DMS79 treated with DMSO at 0.1 percent for 48 hours (cell line): ENCODE measurements around the gene SRRM2.
"Not testable (repeated sequence)": the region's sequence is repeated elsewhere in the genome, so short reads cannot be mapped to it uniquely, and the experiment has no call there.

Experiments
- DNase-seq: peaks from one replicate; lab custom pipeline; 2025; lab: John Stamatoyannopoulos, UW

Gene SRRM2

GRCh38 chr16:2715064-2715463 lies 37.4 kb upstream of the SRRM2 start:
- no peak for DNase-seq

DNA sequence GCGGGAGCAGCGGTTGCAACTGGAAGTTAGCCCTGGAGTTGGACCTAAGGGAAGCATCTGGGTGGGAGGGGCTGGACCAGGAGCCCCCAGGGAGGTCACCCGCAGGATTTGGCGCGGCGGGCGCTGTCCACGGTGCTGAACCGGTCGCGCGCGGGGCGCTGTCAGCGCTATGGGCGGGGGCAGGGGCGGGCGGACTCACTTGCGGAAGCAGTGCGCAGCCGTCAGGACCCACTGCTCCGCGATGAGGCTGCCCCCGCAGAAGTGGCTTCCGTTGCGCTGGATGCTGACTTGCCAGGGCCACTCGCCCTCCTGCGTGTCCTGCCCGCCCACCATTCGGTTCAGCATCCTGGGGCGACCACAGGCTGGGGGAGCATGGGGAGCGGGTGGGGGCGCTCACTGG lies 36.9 kb upstream of the SRRM2 start:
- no peak for DNase-seq

DNA sequence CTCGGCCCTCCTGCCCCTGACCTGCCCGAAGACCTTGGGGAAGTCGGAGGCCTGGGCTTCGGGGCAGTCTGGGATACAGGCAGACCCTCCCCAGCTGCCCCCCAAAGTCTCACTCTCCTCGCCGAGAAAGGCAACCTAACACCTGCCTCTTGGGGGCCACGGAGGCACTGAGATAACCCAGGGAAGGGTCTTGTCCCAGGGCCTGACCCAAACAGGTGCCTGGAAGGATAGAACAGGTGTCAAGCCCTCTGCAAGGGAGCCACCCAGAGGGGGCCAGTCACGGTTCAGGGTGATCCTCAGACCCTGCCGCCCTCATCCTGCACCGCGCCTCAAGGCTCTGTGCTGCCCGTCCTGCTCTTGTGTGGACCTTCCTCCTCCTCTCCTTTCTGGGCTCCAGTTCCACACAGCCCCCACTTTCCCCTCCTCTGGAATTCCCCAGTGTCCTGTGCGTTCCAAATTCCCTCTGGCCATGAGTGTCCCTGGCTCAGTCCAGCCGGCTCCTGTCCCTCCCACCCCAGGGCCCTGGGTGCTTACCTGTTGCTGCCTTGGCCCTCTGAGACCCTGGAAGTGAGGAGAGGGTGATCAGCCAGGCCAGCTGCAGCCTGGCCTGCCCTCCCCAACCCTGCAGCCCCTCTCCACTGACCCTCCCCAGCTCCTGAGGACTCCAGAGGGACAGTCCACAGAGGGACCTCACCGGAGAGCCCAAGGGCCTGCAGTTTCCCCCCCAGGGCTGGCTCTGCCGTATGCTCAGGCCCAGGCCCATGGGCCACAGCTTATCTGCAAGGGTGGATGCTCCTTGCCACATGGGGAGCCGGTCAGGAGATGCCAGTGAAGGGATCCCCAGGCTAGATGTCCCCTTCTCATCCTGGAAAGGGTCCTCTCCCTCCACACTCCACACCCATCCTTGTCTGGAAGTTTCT lies 36.2 kb upstream of the SRRM2 start:
- no peak for DNase-seq

GRCh38 chr16:2716948-2717347 lies 35.5 kb upstream of the SRRM2 start:
- DNase-seq: no peak

DNA sequence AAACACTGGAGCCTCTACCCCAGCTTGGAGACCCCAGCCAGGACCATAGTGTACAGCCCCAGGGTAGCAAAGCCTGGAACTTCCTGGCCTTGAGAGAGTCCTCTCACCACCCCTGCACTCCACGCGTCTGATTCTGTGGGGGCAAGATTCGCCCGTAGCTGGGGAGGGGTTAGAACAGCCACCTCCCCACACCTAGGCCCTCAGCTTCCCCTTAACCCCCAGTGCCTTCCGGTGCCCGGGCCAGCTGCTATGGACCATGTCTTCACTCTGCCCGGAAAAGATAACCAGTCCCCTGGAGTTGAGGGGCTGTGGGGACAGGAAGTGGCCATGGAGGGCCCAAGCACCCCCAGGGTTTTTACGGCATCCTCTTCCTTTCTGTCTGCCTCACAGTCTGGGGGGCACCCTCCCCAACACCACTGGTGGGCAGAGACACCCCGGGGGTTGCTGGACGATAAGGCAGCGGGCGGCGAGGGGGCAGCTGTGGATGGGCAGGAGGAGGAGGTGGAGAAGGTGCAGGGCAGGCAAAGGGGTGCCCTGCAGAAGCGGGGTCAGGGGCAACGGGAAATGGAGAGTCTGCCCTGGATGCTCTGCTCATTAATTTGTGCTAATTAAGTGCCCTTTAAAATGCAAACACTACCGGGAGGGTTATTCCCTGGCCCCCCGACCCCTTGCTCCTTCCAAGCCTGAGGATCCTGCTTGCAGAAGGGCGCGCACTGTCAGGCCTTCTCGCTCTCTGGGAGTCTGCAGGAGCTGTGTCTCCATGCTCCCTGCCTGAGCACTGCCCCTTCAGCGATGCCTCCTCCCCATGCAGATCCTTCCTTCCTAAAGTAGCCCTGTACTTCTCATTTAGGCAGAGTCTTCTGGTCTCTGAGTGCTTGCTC lies 34.8 kb upstream of the SRRM2 start:
- DNase-seq: no peak

GRCh38 chr16:2719328-2720063 lies 32.9 kb upstream of the SRRM2 start:
- no peak for DNase-seq

- DNase-seq: no peak
Measured at GRCh38 chr16:2720064-2720457, 32.4 kb upstream of the SRRM2 start, which contains the start of gene PRSS27. TSS of gene PRSS27 (minus strand) at chr16:2720224. CDS start at chr16:2720160, 64 bp downstream.

DNA sequence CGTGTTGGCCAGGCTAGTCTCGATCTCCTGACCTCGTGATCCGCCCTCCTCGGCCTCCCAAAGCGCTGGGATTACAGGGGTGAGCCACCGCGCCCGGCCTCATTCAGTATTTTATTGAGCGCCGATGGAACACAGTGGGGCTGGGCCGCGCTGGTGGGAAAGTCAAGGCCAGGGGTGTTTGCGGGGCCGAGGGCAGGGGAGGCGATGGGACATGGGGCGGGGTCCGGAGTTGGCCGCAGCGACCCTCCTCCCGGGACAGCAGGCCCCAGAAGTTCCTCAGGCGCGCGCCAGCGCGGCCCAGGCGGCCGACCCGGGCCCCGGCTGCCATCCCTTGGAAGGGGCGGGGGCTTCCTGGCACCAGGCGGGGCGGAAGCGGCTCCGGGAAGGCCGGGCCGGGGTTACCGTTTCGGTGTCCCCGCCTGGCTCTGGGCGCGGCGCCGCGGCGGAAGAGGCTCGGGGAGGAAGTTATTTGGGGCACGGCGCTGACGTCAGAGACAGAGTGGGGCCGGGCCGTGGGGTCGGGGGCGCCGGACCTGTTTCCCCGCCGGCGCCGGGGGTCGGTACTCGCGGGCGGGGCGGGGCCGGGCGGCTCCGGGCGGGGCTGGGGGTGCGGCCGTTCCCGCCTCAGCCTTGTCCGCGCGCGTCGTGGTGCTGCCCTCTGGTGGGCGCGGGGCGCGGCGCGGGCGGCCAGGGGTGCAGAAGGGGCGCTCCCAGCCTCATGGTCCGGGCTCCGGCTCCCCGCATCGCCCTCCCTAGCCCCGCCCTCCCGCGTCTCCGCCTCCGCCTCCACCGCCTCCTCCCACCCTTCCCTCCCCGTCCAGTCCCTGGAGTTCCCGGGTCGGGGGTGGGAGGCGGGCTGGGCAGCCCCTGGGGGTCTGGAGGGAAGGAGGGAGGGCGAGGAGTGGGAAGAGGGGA lies 31.5 kb upstream of the SRRM2 start:
- peak; percentile 78 for DNase-seq

DNA sequence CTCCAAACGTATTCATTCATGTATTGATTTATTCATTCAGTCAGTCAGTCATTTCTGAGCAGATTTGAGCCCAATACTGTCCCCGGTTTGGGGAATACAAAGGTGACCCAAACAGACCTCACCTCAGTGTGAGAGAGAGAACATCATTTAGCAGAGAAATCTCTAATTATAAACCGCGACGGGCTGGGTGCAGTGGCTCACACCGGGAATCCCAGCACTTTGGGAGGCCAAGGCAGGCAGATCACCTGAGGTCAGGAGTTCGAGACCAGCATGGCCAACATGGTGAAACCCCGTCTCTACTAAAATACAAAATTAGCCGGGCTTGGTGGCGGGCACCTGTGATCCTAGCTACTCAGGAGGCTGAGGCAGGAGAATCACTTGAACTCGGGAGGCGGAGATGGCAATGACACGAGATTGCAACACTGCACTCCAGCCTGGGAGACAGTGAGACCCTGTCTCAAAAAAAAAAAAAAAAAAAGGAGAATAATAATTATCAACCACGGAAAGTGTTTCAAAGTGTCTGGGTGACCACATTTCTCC lies 30.7 kb upstream of the SRRM2 start:
- not testable (repeated sequence) for DNase-seq

DNA sequence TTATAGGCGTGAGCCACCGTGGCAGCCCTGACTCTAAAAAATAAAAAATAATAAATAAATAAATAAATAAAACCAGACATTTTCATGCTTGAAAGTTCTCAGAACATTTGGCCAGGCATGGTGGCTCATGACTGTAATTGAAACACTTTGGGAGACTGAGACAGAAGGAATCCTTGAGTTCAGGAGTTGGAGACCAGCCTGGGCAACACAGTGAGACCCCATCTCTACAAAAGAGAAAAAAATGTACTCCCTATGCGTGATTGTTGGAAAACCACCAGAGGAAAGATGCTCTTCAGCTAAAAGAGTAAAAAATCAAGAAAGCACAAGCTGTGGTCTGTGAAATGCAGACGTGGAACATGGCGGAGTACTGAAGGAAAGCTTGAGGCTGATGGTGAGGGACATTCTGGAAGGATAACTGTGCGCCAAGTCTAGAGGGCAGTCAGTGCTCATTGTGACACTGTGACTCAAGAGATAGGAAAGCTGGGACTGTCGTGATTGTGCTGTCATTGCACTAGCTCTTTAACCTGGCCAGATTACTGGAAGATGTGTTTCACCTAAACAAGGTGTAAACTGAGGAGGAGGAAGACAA lies 28.3 kb upstream of the SRRM2 start:
- DNase-seq: no peak

DNA sequence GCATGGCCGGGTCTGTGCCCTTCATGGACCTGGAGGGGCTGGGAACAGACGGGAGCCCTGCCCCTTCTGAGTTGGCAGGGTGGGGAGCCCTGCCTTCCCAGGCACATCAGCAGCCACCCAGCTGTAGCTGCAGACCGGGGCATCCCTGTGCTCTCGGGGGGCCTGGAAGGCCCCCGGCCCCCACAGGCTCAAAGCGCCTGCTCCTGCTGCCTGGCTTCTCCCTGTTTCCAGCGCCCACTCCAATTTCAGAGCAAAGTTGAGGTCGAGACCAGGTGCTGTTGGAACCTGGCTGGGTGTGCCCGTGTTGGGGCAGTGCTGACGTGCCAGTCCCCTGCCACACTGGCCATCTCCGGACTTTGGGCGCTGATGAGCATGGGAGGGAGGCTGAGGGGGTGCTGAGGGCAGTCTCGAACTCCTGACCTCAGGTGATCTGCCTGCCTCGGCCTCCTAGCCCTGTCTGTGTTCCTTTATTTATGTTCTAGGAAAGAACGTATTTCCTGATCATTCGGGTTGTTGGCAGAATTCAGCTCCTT lies 27.6 kb upstream of the SRRM2 start:
- DNase-seq: no peak

DNA sequence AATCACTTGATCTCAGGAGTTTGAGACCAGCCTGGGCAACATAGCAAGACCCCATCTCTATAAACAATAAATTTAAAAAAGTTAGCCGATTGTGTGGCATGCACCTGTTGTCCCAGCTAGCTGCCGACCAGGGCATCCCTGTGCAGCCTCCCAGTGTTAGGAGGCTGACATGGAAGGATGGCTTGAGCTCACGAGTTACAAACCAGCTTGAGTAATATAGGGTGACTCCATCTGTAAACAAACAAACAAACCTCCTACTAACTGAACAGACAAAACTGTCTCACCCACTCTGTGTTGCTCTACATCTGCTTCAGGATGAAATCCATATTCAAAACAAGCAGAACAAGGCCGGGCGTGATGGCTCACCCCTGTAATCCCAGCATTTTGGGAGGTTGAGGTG lies 25.5 kb upstream of the SRRM2 start:
- DNase-seq: no peak

DNA sequence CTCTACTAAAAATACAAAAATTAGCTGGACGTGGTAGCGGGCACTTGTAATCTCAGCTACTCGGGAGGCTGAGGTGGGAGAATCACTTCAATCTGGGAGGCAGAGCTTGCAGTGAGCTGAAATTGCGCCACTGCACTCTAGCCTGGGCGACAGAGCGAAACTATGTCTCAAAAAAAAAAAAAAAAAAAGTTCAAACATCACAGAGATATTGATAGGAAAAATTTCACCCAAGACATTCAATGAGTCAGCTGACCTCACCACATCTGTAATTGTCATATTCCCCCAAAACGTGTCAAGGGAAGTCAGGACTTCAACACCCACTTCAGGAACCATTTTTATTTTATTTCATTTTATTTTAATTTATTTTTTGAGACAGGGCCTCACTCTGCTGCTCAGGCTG lies 24.4 kb upstream of the SRRM2 start:
- DNase-seq: no peak

- no peak for DNase-seq
Measured at GRCh38 chr16:2734844-2735515, 17.5 kb upstream of the SRRM2 start.

GRCh38 chr16:2736476-2737237 lies 15.8 kb upstream of the SRRM2 start:
- DNase-seq: no peak

GRCh38 chr16:2737238-2737605 lies 15.2 kb upstream of the SRRM2 start:
- no peak for DNase-seq

- DNase-seq: no peak
Measured at GRCh38 chr16:2737895-2738418, 14.5 kb upstream of the SRRM2 start.

GRCh38 chr16:2738615-2739014 lies 13.8 kb upstream of the SRRM2 start:
- DNase-seq: no peak
